Measurements from ENCODE around the gene CIP2A.

DNA sequence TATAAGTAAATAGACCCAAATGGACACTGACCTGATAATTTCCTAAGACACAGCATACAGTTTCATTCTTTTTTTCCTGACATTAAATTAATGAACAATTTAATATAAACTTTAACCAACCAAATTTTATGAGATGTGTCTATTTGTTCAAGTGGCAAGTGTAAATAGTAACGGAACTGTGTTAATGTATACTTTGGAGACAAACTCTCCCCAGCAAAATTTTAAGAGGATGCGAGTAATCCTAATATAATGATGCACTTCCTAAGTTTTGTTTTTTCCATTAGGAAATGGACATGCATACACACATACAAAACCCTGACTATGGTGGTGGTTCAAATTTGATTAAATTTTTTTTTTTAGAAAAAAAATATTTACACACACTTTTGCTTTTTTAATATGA, 40.4 kb downstream of the CIP2A start:
- TF ChIP-seq, protein P1, sequence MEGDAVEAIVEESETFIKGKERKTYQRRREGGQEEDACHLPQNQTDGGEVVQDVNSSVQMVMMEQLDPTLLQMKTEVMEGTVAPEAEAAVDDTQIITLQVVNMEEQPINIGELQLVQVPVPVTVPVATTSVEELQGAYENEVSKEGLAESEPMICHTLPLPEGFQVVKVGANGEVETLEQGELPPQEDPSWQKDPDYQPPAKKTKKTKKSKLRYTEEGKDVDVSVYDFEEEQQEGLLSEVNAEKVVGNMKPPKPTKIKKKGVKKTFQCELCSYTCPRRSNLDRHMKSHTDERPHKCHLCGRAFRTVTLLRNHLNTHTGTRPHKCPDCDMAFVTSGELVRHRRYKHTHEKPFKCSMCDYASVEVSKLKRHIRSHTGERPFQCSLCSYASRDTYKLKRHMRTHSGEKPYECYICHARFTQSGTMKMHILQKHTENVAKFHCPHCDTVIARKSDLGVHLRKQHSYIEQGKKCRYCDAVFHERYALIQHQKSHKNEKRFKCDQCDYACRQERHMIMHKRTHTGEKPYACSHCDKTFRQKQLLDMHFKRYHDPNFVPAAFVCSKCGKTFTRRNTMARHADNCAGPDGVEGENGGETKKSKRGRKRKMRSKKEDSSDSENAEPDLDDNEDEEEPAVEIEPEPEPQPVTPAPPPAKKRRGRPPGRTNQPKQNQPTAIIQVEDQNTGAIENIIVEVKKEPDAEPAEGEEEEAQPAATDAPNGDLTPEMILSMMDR (conservative IDR thresholded peaks at IDR 0.05), result no peak
- TF ChIP-seq ZFX (IDR thresholded peaks at IDR 0.05), result no peak

All from C4-2B (cell line).